Large intestine (tissue), 3 donors: ENCODE data around the gene RBM47. TPM values are rescaled to one million over a fixed set of nuclear protein-coding genes. Genes with fewer than 3 reads are reported as not detected.

Experiments
- DNase-seq, 2 donors: peaks; one replicate each; pipeline versions ENCODE4 v3.0.0 to v3.0.0-alpha.2; 2013
- H3K27ac ChIP-seq: one replicate; pipeline ENCODE4 v1.5.1; 2013; ENCODE audit warnings: low read length
- H3K27me3 ChIP-seq: 2 replicates; pipeline ENCODE4 v1.6.1; 2013; ENCODE audit warnings: low read length; ENCODE audit not compliant: control insufficient read depth, insufficient read depth
- H3K36me3 ChIP-seq: 2 replicates; pipeline ENCODE4 v1.6.1; 2013; ENCODE audit warnings: low read length; ENCODE audit not compliant: control insufficient read depth, insufficient read depth
- H3K4me1 ChIP-seq: one replicate; pipeline ENCODE4 v1.6.1; 2013; ENCODE audit warnings: low read length; ENCODE audit not compliant: control insufficient read depth, insufficient read depth
- H3K4me3 ChIP-seq: one replicate; pipeline ENCODE4 v1.5.1; 2013; ENCODE audit warnings: low read length
- H3K9me3 ChIP-seq: one replicate; pipeline ENCODE4 v1.6.1; 2013; ENCODE audit warnings: mild to moderate bottlenecking, low read depth, low read length, moderate library complexity; ENCODE audit not compliant: control insufficient read depth
- whole genome bisulfite sequencing: methylation state at CpG from one replicate; pipeline ENCODE4 v1.1.5; 2013; ENCODE audit warnings: low lambda C conversion rate; ENCODE audit not compliant: insufficient coverage; 5-methylcytosine and 5-hydroxymethylcytosine counted together
- polyA plus RNA-seq: library from polyadenylated mRNA; unstranded; fragments of 120-200 nt; gene quantifications from one replicate; pipeline ENCODE4 v1.2.1, GENCODE V29; 2013

RBM47 gene
- polyA plus RNA-seq, 1 donor: 98.4 TPM

DNA sequence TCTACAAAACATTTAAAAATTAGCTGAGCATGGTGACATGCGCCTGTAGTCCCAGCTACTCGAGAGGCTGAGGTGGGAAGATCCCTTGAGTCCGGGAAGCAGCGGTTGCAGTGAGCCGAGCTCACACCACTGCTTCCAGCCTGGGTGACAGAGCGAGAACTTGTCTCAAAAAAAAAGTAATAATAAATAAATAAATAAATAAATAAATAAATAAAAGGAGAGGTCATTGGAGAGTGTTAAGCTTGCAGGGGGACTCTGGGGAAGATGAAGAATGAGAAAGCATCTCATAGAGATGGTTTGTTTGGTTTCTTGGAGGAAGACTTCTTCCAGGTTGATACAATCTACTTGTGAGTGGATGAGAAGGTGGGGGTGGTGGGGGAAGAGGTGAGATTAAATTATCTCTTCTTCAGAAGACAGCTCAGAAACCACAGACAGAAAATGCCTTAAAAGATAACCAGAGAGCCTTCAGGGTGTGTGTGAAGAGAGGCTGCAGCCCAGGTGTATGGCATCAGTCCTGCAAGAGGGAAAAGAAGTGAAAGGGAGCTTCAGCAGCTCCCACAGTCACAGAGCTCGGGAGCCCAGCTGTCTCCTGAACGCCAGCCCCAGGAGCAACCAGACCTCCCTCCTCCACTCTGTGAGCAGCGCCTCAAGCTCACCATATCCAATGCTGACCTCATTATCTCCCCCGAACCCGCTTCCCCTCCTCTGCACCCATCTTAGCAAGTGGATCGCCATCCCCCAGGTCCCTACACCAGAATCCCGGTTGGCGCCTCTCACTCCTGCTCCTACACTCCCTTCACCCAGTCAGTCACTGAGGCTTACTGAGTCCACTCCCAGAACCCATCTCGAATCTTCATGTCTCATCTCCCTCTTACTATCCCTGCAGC lies 48.2 kb downstream of the RBM47 start:
- no peak for DNase-seq
- Histone ChIP-seq H3K4me3 (no peak overlapping the region), H3K27me3 (no peaks in the 10 kb centered on the region), H3K4me1 (peaks cover 14% of the 10 kb centered on the region), H3K27ac (no peak overlapping the region), H3K36me3 (no peaks in the 10 kb centered on the region), H3K9me3 (no peaks in the 10 kb centered on the region)
- WGBS: 100% methylated on average over 1 of the region's 15 CpGs

DNA sequence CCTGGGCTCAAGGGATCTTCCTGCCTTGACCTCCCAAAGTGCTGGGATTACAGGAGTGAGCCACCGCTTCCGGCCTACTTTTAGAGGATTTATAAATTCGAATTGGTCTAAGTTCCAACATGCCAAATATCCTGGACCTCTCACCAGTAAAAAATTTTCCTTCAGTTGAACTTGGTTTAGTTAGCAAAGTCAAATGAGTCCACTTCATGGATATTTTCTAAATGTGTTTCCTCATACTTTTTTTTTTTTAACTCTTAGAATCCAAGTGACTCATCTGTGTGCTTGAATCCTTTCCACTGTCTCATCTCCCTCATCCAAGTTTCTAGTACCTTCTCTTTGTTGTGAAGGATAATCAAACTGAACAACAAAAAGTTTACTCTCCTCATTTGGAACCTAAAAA lies 49.7 kb downstream of the RBM47 start:
- H3K9me3 ChIP-seq: no peaks in the 10 kb centered on the region
- DNase-seq: no peak
- no peak overlapping the region for H3K27ac ChIP-seq
- H3K4me1 ChIP-seq: peaks cover 19% of the 10 kb centered on the region
- no peaks in the 10 kb centered on the region for H3K27me3 ChIP-seq
- no peaks in the 10 kb centered on the region for H3K36me3 ChIP-seq
- 100% methylated on average over 1 of the region's 3 CpGs for WGBS
- H3K4me3 ChIP-seq: no peak overlapping the region

DNA sequence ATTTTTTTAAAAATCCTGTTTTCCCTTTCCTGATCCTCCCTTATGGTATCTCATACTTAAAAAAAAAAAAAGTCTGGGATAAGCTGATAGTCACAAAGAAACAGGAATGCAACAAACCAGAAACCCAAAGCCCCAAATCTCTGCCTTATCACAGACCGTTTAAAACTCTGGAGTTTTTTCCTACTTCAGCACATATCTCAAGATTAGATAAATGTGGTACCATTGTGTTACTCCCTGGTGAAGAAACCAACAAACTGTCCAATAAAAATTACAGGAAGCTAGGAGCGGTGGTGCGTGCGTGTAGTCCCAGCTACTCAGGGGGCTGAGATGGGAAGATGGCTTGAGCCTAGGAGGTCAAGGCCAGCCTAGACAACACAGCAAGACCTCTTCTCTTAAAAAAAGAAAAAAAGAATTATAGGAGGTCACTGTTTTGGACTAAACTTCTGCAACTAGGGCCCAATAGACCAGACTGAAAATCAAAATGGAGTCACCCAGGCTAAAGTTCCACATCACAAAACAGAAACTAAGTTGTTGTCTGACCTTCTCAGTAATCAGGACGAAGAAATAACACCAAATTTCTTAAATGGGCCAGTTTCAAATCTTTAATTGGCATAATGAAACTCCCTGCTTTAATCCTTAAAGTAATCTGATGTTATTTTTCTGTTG lies 51.9 kb downstream of the RBM47 start:
- 75% methylated on average over 2 of the region's 5 CpGs for WGBS
- H3K9me3 ChIP-seq: no peaks in the 10 kb centered on the region
- peaks cover 19% of the 10 kb centered on the region for H3K4me1 ChIP-seq
- H3K27ac ChIP-seq: peak overlapping the region; percentile 90
- DNase-seq: peak in 1 of 2 donors; percentile 54
- peak overlapping the region; percentile 32 for H3K4me3 ChIP-seq
- no peaks in the 10 kb centered on the region for H3K27me3 ChIP-seq
- no peaks in the 10 kb centered on the region for H3K36me3 ChIP-seq

DNA sequence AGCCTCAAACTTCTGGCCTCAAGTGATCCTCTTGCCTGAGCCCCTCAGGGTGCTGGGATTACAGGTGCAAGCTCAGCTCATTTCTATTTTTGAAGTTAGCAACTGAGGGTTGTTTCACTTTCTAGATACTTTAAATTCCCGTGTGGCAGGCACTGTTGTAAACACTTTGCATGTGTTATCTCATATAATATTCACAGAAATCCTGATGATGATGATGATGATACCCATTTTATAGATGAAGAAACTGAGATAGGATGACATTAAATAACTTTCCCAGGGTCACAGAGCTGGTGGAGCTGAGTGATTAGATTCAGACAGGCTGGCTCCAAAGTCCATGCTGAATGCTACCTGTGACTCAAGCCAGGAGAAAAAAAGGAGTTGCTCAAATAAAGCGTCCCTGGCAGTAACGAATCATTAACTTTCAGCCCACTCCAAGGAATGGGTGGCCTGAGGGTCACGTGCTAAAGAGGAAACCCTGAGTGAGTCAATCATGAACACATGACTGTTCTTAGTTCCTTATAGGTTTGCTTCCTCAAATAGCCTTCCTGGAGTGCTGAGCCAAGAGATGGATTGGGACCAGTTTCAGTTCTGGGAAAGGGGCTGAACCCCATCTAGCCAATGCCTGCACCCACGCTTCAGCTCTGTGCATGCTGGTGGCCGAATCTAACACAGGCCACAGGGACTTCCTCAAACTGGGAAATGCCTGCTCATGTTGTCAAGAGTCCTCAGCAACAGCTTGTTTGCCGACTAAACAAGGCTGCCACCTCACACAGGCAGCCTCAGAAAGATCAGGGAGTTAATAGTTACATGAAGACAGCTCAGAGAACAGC lies 52.8 kb downstream of the RBM47 start:
- H3K27me3 ChIP-seq: no peaks in the 10 kb centered on the region
- H3K4me1 ChIP-seq: peaks cover 19% of the 10 kb centered on the region
- WGBS: no CpG with 5 or more reads among the region's 7 CpGs
- H3K4me3 ChIP-seq: peak overlapping the region; percentile 32
- peak overlapping the region; percentile 90 for H3K27ac ChIP-seq
- DNase-seq: peak; percentile 97 to 99
- H3K9me3 ChIP-seq: no peaks in the 10 kb centered on the region
- H3K36me3 ChIP-seq: no peaks in the 10 kb centered on the region

DNA sequence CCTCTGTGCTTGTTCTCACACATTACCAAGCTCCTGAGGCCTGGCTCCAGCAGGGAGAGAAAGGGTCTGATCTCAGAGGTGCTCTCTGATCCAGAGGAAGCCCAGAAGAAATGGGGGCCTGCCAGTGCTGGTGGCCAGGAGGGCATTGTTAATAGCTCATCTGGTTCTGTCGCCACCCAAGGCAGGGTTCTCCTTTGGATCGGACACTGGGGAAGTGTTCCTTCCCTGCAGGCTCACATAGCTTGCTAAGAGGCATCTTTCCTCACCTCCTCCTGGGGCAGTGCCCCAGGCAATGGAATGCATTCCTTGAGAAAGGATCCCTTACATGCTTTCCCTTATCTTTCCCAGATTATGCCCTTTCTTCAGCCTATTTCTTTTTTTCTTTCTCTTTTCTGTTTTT lies 53.8 kb downstream of the RBM47 start:
- no CpG with 5 or more reads among the region's 2 CpGs for WGBS
- Histone ChIP-seq H3K4me1 (peaks cover 19% of the 10 kb centered on the region), H3K4me3 (no peak overlapping the region), H3K9me3 (no peaks in the 10 kb centered on the region), H3K36me3 (no peaks in the 10 kb centered on the region), H3K27me3 (no peaks in the 10 kb centered on the region), H3K27ac (peak overlapping the region; percentile 57)
- no peak for DNase-seq

DNA sequence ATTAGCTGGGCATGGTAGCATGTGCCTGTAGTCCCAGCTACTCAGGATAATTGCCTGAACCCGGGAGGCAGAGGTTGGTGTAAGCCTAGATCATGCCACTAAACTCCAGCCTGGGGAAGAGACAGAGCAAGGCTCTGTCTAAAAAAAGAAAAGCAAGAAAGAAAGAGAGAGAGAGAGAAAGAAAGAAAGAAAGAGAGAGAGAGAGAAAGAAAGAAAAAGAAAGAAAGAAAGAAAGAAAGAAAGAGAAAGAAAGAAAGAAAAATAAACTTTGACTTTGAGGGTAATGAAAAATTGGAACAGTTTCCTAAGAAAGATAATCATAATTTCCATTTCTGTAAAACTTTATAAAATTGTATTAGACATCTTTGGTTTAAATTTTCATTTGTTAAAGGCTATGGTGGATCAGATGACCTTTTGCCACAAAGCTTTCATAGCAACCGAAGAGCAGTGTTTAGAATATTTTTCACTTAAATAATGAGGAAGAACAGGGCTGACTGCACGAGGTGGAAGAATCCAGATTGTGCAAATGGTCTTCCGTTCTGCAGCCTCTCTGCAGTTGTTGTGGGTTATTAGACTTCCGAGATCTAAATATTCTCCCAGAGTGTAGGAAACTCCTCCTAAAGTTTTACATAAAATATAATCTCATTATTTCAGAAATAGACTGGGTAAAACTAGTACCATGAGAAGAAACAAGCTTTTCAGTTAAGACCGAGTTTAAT lies 55.9 kb downstream of the RBM47 start:
- Histone ChIP-seq H3K9me3 (no peaks in the 10 kb centered on the region), H3K27ac (no peak overlapping the region), H3K36me3 (no peaks in the 10 kb centered on the region), H3K4me3 (no peak overlapping the region), H3K27me3 (no peaks in the 10 kb centered on the region), H3K4me1 (peaks cover 19% of the 10 kb centered on the region)
- DNase-seq: no peak
- 54% methylated on average over 2 of the region's 6 CpGs for WGBS

DNA sequence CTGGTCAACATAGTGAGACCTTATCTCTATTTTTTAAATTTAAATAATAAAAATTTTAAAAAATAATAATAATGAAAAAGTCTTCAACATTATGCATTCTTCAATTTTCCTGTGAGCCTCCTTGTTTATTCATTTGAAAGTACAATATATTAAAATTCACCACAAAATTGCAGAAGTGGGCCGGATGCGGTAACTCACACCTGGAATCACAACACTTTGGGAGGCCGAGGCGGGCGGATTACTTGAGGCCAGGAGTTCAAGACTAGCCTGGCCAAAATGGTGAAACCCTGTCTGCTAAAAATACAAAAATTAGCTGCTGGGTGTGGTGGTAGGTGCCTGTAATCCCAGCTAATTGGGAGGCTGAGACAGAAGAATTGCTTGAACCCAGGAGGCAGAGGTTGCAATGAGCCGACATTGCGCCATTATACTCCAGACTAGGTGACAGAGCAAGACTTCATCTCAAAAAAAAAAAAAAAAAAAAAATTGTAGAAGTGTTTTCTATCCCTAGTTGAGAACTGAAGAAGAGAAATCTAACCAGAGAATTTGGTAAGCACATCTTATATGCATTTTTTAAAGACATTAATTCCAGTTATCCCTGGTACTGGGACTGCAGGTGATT lies 56.9 kb downstream of the RBM47 start:
- Histone ChIP-seq H3K36me3 (no peaks in the 10 kb centered on the region), H3K9me3 (no peaks in the 10 kb centered on the region), H3K4me3 (no peak overlapping the region), H3K4me1 (peaks cover 14% of the 10 kb centered on the region), H3K27me3 (no peaks in the 10 kb centered on the region), H3K27ac (no peak overlapping the region)
- no peak for DNase-seq
- WGBS: 100% methylated on average over 4 of the region's 7 CpGs

DNA sequence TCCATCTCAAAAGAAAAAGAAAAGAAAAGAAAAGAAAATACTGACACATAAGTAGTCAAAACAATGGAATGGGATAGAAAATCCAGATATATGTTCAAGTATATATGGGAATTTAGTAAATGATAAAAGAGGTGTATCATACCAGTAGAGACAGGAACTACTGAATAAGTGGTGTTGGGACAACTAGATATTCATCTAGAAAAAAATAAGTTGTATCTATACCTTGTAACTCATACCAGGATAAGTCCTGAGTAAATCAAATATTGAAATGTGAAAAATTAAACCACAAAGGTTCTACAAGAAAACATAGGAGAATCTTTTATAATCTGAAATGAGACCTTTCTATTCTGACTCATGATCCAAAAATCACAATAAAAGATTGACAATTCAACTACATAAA lies 58.5 kb downstream of the RBM47 start:
- Histone ChIP-seq H3K27me3 (no peaks in the 10 kb centered on the region), H3K4me1 (peaks cover 8% of the 10 kb centered on the region), H3K4me3 (no peak overlapping the region), H3K27ac (no peak overlapping the region), H3K36me3 (no peaks in the 10 kb centered on the region), H3K9me3 (no peaks in the 10 kb centered on the region)
- DNase-seq: no peak

DNA sequence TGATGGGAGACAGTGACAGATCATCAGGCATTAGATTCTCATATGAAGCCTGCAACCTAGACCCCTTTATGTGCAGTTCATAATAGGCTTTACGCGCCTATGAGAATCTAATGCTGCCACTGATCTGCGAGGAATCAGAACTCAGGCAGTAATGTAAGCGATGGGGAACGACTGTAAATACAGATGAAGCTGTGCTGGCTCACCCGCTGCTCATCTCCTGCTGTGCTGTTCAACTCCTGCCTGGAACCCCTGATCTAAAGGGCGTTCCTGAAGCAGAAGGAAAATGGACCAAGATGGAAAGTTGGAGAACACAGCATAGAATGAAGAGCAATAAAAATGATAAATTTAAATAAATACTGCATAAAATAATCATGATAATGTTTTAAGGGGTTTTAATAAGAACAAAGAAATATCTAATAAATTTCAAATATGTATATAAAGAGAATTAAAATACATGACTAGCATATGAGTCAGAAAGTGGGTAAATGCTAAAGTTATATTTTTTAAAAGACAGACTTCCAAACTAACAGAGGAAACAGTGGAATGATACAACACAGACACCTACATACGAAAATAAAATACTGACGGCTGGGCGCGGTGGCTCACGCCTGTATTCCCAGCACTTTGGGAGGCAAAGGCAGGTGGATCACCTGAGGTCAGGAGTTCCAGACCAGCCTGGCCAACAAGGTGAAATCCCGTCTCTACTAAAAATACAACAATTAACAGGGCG lies 59.2 kb downstream of the RBM47 start:
- no peaks in the 10 kb centered on the region for H3K27me3 ChIP-seq
- no peaks in the 10 kb centered on the region for H3K9me3 ChIP-seq
- H3K27ac ChIP-seq: no peak overlapping the region
- DNase-seq: no peak
- no peak overlapping the region for H3K4me3 ChIP-seq
- no peaks in the 10 kb centered on the region for H3K36me3 ChIP-seq
- peaks cover under 1% of the 10 kb centered on the region for H3K4me1 ChIP-seq
- 100% methylated on average over 1 of the region's 14 CpGs for WGBS
